ENCODE results near the gene ZNF407.

Gene ZNF407

GRCh38 chr18:75071484-75071785 lies 473.8 kb downstream of the ZNF407 start:
- Histone ChIP-seq H4K20me1 (ENCODE audit: insufficient read depth) (no peaks in the 10 kb centered on the region), H3K4me3 (IDR thresholded peaks at IDR 0.05; ENCODE audit: insufficient read depth, low read depth, low read length) (no peak overlapping the region), H3K79me2 (ENCODE audit: insufficient read depth, low read depth) (no peaks in the 10 kb centered on the region), H3K27ac (no peak overlapping the region), H2AFZ (ENCODE audit: low read depth) (no peak overlapping the region), H3K27me3 (ENCODE audit: insufficient read depth, low read depth) (no peaks in the 10 kb centered on the region), H3K36me3 (ENCODE audit: insufficient read depth) (no peaks in the 10 kb centered on the region), H3K4me1 (ENCODE audit: low read depth, poor library complexity, severe bottlenecking) (no peaks in the 10 kb centered on the region), H3K9ac (no peak overlapping the region), H3K4me2 (no peak overlapping the region)
- no peak for TF ChIP-seq CTCF (conservative IDR thresholded peaks at IDR 0.05; ENCODE audit: low read depth, low read length)

- no peaks in the 10 kb centered on the region for H3K27me3 ChIP-seq (ENCODE audit: insufficient read depth, low read depth)
- H4K20me1 ChIP-seq (ENCODE audit: insufficient read depth): no peaks in the 10 kb centered on the region
- no peaks in the 10 kb centered on the region for H3K4me1 ChIP-seq (ENCODE audit: low read depth, poor library complexity, severe bottlenecking)
- no peak overlapping the region for H3K27ac ChIP-seq
- H3K4me3 ChIP-seq (IDR thresholded peaks at IDR 0.05; ENCODE audit: insufficient read depth, low read depth, low read length): no peak overlapping the region
- no peak overlapping the region for H3K9ac ChIP-seq
- H3K79me2 ChIP-seq (ENCODE audit: insufficient read depth, low read depth): no peaks in the 10 kb centered on the region
- TF ChIP-seq CTCF (conservative IDR thresholded peaks at IDR 0.05; ENCODE audit: low read depth, low read length): no peak
- H3K4me2 ChIP-seq: no peak overlapping the region
- no peaks in the 10 kb centered on the region for H3K36me3 ChIP-seq (ENCODE audit: insufficient read depth)
- H2AFZ ChIP-seq (ENCODE audit: low read depth): no peak overlapping the region
Measured at GRCh38 chr18:75071866-75072671, 474.4 kb downstream of the ZNF407 start.

- TF ChIP-seq CTCF (conservative IDR thresholded peaks at IDR 0.05; ENCODE audit: low read depth, low read length): no peak
- H4K20me1 ChIP-seq (ENCODE audit: insufficient read depth): no peaks in the 10 kb centered on the region
- H3K79me2 ChIP-seq (ENCODE audit: insufficient read depth, low read depth): no peaks in the 10 kb centered on the region
Measured at GRCh38 chr18:75072672-75073371, 475.2 kb downstream of the ZNF407 start.

GRCh38 chr18:75073654-75074053 lies 476.0 kb downstream of the ZNF407 start:
- no peak overlapping the region for H3K4me2 ChIP-seq
- no peak overlapping the region for H3K9ac ChIP-seq
- no peak overlapping the region for H2AFZ ChIP-seq (ENCODE audit: low read depth)
- H3K36me3 ChIP-seq (ENCODE audit: insufficient read depth): no peaks in the 10 kb centered on the region
- H3K27me3 ChIP-seq (ENCODE audit: insufficient read depth, low read depth): no peaks in the 10 kb centered on the region
- H3K79me2 ChIP-seq (ENCODE audit: insufficient read depth, low read depth): no peaks in the 10 kb centered on the region
- no peaks in the 10 kb centered on the region for H4K20me1 ChIP-seq (ENCODE audit: insufficient read depth)
- no peaks in the 10 kb centered on the region for H3K4me1 ChIP-seq (ENCODE audit: low read depth, poor library complexity, severe bottlenecking)
- no peak for TF ChIP-seq CTCF (conservative IDR thresholded peaks at IDR 0.05; ENCODE audit: low read depth, low read length)
- no peak overlapping the region for H3K4me3 ChIP-seq (IDR thresholded peaks at IDR 0.05; ENCODE audit: insufficient read depth, low read depth, low read length)
- no peak overlapping the region for H3K27ac ChIP-seq

More at GRCh38 chr18:75072672-75073371, 475.2 kb downstream of the ZNF407 start:
- H3K4me2 ChIP-seq: no peak overlapping the region
- no peaks in the 10 kb centered on the region for H3K27me3 ChIP-seq (ENCODE audit: insufficient read depth, low read depth)
- H3K4me1 ChIP-seq (ENCODE audit: low read depth, poor library complexity, severe bottlenecking): no peaks in the 10 kb centered on the region
- H2AFZ ChIP-seq (ENCODE audit: low read depth): no peak overlapping the region
- H3K9ac ChIP-seq: no peak overlapping the region
- H3K4me3 ChIP-seq (IDR thresholded peaks at IDR 0.05; ENCODE audit: insufficient read depth, low read depth, low read length): no peak overlapping the region
- no peaks in the 10 kb centered on the region for H3K36me3 ChIP-seq (ENCODE audit: insufficient read depth)
- no peak overlapping the region for H3K27ac ChIP-seq

Measured in KMS-11 (cell line).